ENCODE data around the gene CDC42EP2.

Gene CDC42EP2

DNA sequence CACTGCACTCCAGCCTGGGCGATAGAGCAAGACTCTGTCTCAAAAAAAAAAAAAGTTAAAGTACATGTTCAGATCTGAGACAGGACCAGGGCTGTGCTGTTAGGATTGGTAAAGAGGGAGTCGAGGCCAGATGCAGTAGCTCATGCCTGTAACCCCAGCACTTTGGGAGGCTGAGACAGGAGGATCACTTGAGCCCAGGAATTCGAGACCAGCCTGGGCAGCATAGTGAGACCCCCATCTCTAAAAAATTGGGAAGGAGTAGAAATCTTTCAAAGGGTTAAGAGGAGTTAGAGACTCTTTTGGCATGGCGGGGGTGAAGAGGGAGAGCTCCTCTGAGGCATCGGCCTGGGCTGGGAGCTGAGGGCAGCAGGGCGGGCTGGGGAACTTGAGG is 56.0 kb downstream of the CDC42EP2 start:
- H3K36me3 Mint-ChIP-seq = no peaks in the 10 kb centered on the region
- no peak for DNase-seq (ENCODE audit: low spot score in 2 of 2)
- H3K27ac Mint-ChIP-seq = no peak overlapping the region
- no peaks in the 10 kb centered on the region for H3K27me3 Mint-ChIP-seq
- ATAC-seq (ENCODE audit: low read depth) = no peak
- no peaks in the 10 kb centered on the region for H3K9me3 Mint-ChIP-seq
- H3K4me1 Mint-ChIP-seq = no peaks in the 10 kb centered on the region
- no peak overlapping the region for H3K4me3 Mint-ChIP-seq

Data from memory B cell (primary cell).